Measurements from ENCODE around the gene MLC1.

Gene MLC1

DNA sequence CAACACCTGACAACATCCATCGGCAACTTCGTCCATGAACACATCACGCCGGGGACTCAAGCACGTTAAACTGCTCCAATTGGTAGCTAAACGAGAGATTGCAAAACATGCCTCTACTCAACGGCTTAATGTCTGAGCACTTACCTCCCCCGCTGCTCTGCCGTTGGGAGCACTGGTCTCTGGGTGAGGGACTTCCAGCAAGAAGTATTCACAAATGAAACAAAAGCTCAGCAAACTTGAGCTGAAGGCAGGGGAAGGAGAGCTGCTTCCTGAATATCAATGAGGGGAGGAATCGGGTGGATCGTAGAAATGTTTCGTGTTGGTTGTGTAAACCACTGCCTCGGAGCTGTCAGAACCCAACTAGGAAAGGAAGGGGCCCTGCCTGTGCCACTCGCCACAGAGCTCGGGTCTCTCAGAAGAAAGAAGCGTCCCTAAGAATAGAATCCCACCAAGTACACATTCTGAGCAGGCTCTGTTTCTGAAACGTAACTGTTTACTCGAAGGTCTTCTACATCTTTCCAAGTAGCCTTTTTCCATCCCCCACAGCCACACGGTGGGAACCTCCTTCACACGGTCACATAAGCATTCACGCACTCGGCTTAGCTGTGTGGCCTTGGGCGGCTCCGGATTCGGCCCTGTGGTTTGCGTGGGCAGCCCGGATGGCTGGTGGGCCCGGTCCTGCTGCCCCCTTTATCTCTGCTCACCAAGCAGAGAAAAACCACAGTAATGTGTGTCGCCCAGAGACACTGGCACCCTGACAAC lies at the start of gene MLC1:
Gene MLC1 (minus strand): TSS at position 216 of the 762 bp plus-strand sequence. CDS start 524 bp downstream, outside the sequence.
- no peak for DNase-seq

DNA sequence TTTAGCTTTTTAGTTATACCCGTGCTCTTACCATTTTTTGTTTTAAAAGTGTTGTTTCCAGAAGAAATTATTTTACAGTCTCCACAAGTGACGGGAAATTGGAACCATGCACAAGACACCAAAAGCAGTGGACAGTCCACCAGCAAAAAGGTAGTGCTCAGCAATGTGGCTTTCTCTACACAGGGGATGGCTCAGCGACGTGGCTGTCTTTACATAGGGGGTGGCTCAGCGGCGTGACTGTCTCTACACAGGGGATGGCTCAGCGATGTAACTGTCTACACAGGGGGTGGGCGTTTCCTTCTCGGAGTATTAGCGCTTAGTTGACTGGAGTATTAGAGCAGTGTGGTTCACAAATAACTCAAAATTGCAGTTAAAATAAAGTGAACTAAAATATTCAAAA lies 49.3 kb upstream of the MLC1 start:
- DNase-seq, result no peak

- no peak for DNase-seq
Observed at GRCh38 chr22:50131894-50132293, 46.7 kb upstream of the MLC1 start.

DNA sequence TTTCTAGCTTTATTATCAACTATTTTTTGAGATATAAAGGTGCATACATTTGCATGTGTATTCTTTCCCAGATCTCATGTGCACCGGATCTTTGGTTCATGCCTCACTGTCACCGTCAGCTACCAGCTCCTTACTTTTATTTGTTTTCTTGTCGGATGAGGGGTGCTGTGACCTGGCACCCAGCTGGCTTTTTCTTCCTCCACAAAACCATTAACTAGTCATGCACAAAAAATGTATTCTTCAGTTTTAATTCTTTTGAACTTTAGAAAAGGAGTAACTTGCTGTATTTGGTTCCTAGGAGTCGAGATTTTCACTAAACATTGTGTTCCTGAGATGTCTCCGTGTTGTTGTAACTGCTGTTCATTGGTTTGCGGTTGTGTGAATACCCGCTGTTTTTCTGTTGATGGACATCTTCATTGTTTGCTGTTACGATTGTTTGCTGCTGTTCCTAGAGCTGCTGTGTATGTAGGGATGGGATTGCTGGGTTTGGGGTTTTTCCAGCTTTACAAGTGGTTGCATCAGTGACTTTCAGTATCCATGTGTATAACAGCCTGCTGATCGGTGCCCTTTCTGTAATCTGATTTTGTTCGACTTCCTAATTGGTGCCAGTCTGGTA lies 44.0 kb upstream of the MLC1 start:
- DNase-seq, result no peak

- DNase-seq, result no peak
Observed at GRCh38 chr22:50125029-50125428, 39.8 kb upstream of the MLC1 start.

DNA sequence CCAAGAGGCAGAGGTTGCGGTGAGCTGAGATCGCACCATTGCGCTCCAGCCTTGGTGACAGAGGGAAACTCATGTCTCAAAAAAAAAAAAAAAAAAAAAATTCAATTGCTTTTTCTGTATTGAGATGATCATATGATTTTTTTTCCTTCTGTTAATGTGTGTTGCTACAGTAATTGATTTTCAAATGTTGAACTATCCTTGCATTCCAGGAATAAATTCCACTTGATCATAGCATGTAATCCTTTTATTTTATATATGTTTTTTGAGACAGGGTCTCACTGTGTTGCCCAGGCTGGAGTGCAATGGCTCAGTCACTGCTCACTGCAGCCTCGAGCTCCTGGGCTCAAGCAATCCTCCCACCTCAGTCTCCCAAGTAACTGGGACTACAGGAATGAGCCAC lies 37.9 kb upstream of the MLC1 start:
- no peak for DNase-seq

GRCh38 chr22:50121202-50121740 lies 36.0 kb upstream of the MLC1 start:
- DNase-seq, result no peak

DNA sequence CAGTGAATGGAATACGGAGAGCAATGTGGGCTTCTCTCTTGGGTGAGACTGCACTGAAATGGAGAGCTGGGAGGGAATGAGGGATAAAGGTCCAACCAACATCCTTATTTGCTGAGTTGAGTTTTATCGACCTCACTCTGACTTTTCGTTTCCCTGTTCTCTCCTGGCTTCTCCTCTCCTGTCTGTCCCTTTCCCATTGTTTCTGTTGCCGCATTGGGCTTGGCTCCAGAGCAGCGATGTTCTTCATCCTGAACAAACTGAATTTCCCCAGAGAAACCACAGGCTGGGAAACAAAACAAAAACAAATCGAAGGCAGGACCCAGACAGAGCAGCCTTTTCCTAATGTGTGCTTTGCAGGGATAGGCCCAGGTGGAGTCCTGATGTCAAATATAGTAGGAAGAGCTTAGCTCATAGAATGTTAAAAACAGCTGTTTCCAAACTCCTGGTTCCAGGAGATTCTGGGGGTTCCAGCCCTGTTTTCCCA lies 34.6 kb upstream of the MLC1 start:
- no peak for DNase-seq

GRCh38 chr22:50119169-50119767 lies 34.0 kb upstream of the MLC1 start:
- no peak for DNase-seq

- no peak for DNase-seq
Observed at GRCh38 chr22:50118557-50119168, 33.4 kb upstream of the MLC1 start.

DNA sequence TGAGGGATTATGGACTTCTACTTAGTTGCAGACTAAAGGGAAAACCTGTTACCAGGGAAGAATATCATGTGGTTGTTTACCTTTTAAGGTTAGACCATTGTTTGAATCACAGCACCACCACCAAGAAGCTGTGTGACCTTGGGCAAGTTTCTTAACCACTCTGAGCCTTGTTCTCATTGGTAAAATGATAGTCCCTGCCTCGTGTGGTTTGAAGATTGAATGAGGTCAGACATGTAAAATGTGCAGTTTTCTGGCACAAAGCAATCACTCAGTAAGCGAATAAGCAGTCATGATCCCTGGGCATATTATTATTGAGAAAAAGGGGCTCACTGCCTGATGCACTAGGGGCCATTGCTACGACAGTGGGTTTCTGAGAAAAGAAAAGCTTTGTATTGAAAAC lies 32.9 kb upstream of the MLC1 start:
- no peak for DNase-seq

GRCh38 chr22:50117168-50117762 lies 32.0 kb upstream of the MLC1 start:
- DNase-seq, result no peak

GRCh38 chr22:50115693-50116092 lies 30.5 kb upstream of the MLC1 start:
- DNase-seq, result no peak

DNA sequence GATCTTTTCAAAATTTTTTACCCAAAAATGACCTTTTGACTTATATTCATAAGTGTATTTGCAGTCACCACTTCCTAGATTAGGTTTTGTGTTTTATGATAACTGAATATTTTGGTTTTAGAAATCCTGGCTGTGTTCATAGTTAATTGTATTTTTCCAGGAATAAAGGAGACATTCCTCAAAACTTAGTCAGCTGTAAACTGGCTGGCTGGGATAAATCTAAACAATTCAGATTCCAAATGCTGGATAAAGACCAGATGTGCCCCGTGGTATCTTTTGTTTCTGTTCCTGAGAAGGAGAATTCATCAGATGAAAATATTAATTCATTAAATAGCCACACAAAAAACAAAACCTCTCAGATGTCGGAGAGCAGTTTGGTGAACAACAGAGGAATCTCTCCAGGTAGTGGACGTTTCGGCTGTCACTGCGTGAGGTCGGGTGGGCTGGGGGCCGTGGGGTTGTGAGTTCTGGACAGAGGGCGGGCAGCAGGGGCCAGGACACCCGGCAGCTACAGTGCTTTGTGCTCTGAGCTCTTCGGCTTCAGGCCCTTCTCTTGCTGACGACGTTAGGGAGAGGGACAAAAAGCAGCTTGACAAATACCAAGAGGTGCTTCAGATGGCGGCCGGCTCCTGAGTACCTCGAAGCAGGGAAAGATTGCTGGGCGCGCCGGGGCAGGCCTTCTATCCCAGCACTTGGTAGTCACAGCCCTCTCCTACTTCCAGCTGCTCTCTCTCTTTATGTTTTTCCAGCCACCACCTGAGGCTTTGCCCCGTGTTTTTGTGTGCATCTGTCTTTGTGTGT lies 29.2 kb upstream of the MLC1 start:
- DNase-seq, result no peak

DNA sequence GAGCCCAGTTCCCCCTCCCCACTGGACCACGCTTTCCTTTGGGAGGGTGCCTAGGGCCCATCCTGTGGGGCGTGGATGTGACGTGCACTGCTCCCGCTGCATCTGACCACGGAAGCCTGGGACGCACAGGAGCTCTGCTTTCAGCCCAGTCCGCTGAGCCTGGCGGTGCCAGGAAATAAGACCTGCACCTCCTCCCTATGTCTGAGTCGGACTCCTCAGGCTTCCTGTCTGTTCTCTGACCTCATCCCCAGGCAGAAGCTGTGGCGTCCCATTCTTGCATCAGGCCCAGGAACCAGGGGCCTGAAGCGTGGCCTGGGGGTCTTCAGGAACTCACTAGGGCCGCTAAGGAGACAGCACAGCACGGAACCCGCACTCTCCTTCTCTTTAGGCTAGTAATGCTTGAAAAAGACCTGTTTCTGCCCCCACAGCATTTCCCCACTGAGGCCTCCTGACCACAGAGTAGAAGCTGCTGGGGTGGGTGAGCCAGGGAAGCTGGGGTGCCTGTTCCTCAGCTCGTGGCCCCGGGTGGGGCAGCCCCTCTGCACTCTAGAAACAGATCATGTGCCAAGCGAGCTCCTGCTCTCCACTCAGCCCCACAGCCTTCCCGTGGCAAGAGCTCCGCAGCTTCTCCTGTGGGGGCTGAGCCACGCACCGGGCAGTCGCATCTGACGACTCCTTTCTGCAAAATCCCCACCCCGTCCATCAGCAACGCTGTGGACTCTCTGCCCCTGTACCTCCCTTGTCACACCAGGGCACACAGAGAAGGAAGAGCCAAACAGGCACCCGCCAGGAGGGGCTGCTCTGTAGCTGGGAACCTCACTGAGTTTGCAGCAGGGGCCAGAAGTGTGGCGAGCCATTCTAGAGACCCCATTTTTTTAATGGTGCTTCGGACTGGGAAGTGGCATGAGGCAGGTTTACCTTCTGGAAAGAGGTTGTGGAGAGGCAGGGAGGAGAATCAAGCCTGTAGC lies 27.2 kb upstream of the MLC1 start:
- DNase-seq, result no peak

DNA sequence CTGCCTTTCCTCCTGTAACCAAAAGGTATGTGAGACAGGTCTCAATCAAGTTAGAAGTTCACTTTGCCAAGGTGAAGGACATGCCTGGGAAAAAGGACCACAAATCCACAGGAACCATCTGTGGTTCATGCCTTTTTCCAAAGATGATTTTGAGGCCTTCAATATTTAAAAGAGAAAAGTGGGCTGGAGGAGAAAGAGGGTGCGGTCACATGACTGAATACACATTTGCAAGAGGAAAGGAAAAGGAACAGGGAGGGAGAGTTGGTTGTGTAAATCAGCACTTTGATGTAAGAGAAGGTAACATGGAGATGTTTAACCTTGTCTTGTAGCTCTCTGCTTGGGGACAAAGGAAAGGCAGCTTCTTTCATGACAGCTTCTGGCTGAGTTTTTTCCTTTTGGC lies 25.8 kb upstream of the MLC1 start:
- DNase-seq, result no peak

DNA sequence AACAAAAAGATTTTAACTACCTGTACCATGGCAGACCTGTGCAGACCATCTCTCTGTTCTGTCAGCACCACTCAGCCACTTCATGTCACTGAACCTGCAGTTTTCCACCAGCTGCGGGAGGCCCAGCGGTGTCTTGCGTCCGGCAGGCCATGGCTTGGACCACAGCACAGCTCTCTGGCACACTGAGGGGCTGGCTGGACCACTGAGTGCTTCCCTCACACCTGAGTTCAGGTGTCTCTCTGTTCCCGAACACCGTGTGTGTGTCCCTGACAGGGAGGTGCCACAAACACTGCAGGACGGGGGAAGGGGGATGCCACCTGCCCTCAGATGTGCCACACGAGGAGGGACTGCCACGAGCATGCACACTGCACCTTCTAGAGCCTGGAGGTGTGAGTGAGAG lies 22.3 kb upstream of the MLC1 start:
- no peak for DNase-seq

DNA sequence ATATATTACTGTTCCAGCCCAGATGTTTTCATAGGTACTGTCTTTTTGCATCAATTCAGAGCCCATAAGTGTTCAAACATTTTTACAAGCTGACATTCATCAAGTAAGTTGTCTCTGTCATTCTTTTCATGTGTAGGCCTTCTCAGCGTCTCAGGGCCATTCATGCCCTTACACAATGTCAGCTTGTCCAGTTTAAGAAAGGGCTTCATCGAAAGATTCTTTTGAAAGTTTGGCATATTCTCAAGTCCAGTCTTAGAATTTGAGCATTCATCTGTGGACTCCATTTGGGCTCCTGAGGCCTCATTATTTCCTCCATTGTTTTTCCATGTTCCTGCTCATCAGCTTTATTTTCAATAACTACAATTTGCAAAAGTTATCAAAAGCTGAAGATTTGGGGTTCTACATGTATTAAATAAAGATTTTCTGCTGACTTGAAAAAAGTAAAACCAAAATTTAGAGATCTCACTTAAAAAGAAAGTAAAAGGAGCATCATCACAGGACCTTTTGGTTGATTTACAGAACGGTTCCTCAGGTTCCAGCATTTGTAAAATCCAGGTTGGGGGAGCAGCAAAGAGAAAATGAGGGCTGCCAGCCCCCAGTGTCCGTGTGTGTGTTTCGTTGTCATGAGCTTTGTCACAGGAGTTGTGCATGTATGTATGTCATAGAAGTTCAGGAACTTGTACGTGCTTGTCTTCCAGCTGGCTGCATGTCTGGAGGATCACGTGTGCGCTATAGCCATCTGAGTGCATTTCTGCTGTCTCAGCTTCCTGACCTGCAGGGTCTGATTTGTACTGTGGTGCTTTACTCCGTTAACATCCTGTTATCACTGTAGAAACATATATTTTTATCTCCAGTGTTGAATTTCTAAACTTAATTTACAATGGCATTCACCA lies 20.2 kb upstream of the MLC1 start:
- DNase-seq, result no peak

GRCh38 chr22:50104141-50104544 lies 18.9 kb upstream of the MLC1 start:
- DNase-seq, result no peak

GRCh38 chr22:50102946-50103345 lies 17.7 kb upstream of the MLC1 start:
- DNase-seq, result no peak

Measured in activated CD4-positive, CD25-positive, alpha-beta regulatory T cell treated with anti-CD3 and anti-CD28 coated beads, Interleukin-2, amount 50 U/mL, for 72 hours (primary cell).